ENCODE data around the gene MAGI2.

- TF ChIP-seq CTCF (IDR thresholded peaks at IDR 0.05; ENCODE audit: low read depth, low read length, missing input control): no peak
- no peak for TF ChIP-seq YY1 (IDR thresholded peaks at IDR 0.05)
- TF ChIP-seq REST (IDR thresholded peaks at IDR 0.05): no peak
- TF ChIP-seq RAD21 (IDR thresholded peaks at IDR 0.05): no peak
- no peak for TF ChIP-seq SP1 (IDR thresholded peaks at IDR 0.05)
- no peak for TF ChIP-seq FOXA1 (IDR thresholded peaks at IDR 0.05)
- no peak for TF ChIP-seq MAX (IDR thresholded peaks at IDR 0.05)
Observed at GRCh38 chr7:78736548-78736947, 716.9 kb downstream of the MAGI2 start.

All from liver (tissue), 3 donors.